ENCODE results near the gene KCND3.

GRCh38 chr1:111895017-111895416 lies 94.5 kb downstream of the KCND3 start:
- TF ChIP-seq POLR2A (IDR thresholded peaks at IDR 0.05) (no peak), CTCF (IDR thresholded peaks at IDR 0.05) (no peak)

Data from lower leg skin (tissue), 3 donors.